Activated T-helper 2 cell treated with anti-CD3 and anti-CD28 coated beads, Interferon-gamma antibody, Interleukin-2, Interleukin-4, amounts not matched to agents 10 μg/mL and 5 μg/mL and 100 μg/mL, durations not matched to agents 14 hours and 24 hours and 36 hours (primary cell): Measurements from ENCODE around the gene OTUD1. TPM values are rescaled to one million over a fixed set of nuclear protein-coding genes. Genes with fewer than 3 reads are reported as not detected.

Experiments
- DNase-seq: peaks from one replicate; pipeline ENCODE4 v3.0.0; 2021; ENCODE audit warnings: low spot score
- H3K27ac Mint-ChIP-seq: one replicate; pipeline ENCODE4 v1.8.0; 2021; ENCODE audit warnings: mixed read lengths
- H3K27me3 Mint-ChIP-seq: one replicate; pipeline ENCODE4 v1.8.0; 2021; ENCODE audit warnings: low read depth, mixed read lengths
- H3K36me3 Mint-ChIP-seq: one replicate; pipeline ENCODE4 v1.8.0; 2021; ENCODE audit warnings: low read depth, mixed read lengths
- H3K4me1 Mint-ChIP-seq: one replicate; pipeline ENCODE4 v1.8.0; 2021; ENCODE audit warnings: low read depth, mixed read lengths
- H3K4me3 Mint-ChIP-seq: one replicate; pipeline ENCODE4 v1.8.0; 2021; ENCODE audit warnings: low read depth, mild to moderate bottlenecking, moderate library complexity, mixed read lengths
- H3K9me3 Mint-ChIP-seq: one replicate; pipeline ENCODE4 v1.8.0; 2021; ENCODE audit warnings: mixed read lengths
- intact Hi-C: fragments of 100-400 bp; cut with micrococcal nuclease; formaldehyde crosslinking; loops from one replicate; pipeline ENCODE4 v1.15.1; 2023
- total RNA-seq: library from RNA; stranded (reverse); gene quantifications from 2 replicates; pipeline ENCODE4 v1.2.3, GENCODE V29; 2022

OTUD1 gene
- total RNA-seq, 1 donor from 2014 or later: 9.7 TPM

- Mint-ChIP-seq H3K27ac (no peak overlapping the region), H3K4me3 (no peak overlapping the region), H3K27me3 (peaks cover 4% of the 10 kb centered on the region), H3K9me3 (no peaks in the 10 kb centered on the region), H3K36me3 (no peaks in the 10 kb centered on the region), H3K4me1 (peaks cover 4% of the 10 kb centered on the region)
- DNase-seq: no peak
- intact Hi-C loops: no loop called here
Observed at GRCh38 chr10:23433701-23434100, 5.2 kb upstream of the OTUD1 start.

- DNase-seq: no peak
- intact Hi-C loops: no loop called here
- Mint-ChIP-seq H3K36me3 (peaks cover 2% of the 10 kb centered on the region), H3K4me1 (peaks cover 6% of the 10 kb centered on the region), H3K4me3 (no peak overlapping the region), H3K27ac (no peak overlapping the region), H3K27me3 (peaks cover 3% of the 10 kb centered on the region), H3K9me3 (no peaks in the 10 kb centered on the region)
Observed at GRCh38 chr10:23435378-23435777, 3.5 kb upstream of the OTUD1 start.

GRCh38 chr10:23436983-23437382, 1.9 kb upstream of the OTUD1 start:
- Mint-ChIP-seq H3K9me3 (no peaks in the 10 kb centered on the region), H3K4me1 (peaks cover 19% of the 10 kb centered on the region), H3K4me3 (no peak overlapping the region), H3K27me3 (peaks cover 3% of the 10 kb centered on the region), H3K36me3 (peaks cover 15% of the 10 kb centered on the region), H3K27ac (no peak overlapping the region)
- intact Hi-C loops: no loop called here
- no peak for DNase-seq

GRCh38 chr10:23437963-23438546, 820 bp upstream of the OTUD1 start:
- DNase-seq: no peak
- Mint-ChIP-seq H3K4me1 (peaks cover 29% of the 10 kb centered on the region), H3K9me3 (no peaks in the 10 kb centered on the region), H3K27me3 (peaks cover 3% of the 10 kb centered on the region), H3K27ac (peak overlapping the region; percentile 58), H3K36me3 (peaks cover 23% of the 10 kb centered on the region), H3K4me3 (peak overlapping the region; percentile 76)
- intact Hi-C loops: loop anchor here (2.0 kb wide), 1 partner anchor 73 kb away; no protein-coding TSS in a partner anchor

- intact Hi-C loops: loop anchor here (2.0 kb wide), 1 partner anchor 75 kb away; no protein-coding TSS in a partner anchor
- DNase-seq: no peak
- H3K27me3 Mint-ChIP-seq: peaks cover 3% of the 10 kb centered on the region
- peaks cover 33% of the 10 kb centered on the region for H3K36me3 Mint-ChIP-seq
- H3K27ac Mint-ChIP-seq: no peak overlapping the region
- H3K9me3 Mint-ChIP-seq: no peaks in the 10 kb centered on the region
- H3K4me3 Mint-ChIP-seq: peak overlapping the region; percentile 26
- H3K4me1 Mint-ChIP-seq: peaks cover 35% of the 10 kb centered on the region
Observed at GRCh38 chr10:23439452-23439960, 631 bp downstream of the OTUD1 start.

- DNase-seq: peak; percentile 39
- Mint-ChIP-seq H3K4me3 (peak overlapping the region; percentile 88), H3K4me1 (peaks cover 38% of the 10 kb centered on the region), H3K27me3 (peaks cover 2% of the 10 kb centered on the region), H3K9me3 (no peaks in the 10 kb centered on the region), H3K27ac (peak overlapping the region; percentile 87), H3K36me3 (peaks cover 33% of the 10 kb centered on the region)
- intact Hi-C loops: loop anchor here (2.0 to 10.0 kb wide), 3 partner anchors 27 to 75 kb away; no protein-coding TSS in a partner anchor
Observed at GRCh38 chr10:23439961-23440889, 1.4 kb downstream of the OTUD1 start.

- intact Hi-C loops: loop anchor here (2.0 to 10.0 kb wide), 2 partner anchors 28 to 46 kb away; no protein-coding TSS in a partner anchor
- H3K4me3 Mint-ChIP-seq: peak overlapping the region; percentile 88
- peaks cover 38% of the 10 kb centered on the region for H3K36me3 Mint-ChIP-seq
- no peaks in the 10 kb centered on the region for H3K27me3 Mint-ChIP-seq
- peaks cover 44% of the 10 kb centered on the region for H3K4me1 Mint-ChIP-seq
- peak overlapping the region; percentile 87 for H3K27ac Mint-ChIP-seq
- H3K9me3 Mint-ChIP-seq: no peaks in the 10 kb centered on the region
- DNase-seq: no peak
Observed at GRCh38 chr10:23441251-23441650, 2.4 kb downstream of the OTUD1 start.

GRCh38 chr10:23442936-23443335, 4.1 kb downstream of the OTUD1 start:
- Mint-ChIP-seq H3K27ac (no peak overlapping the region), H3K4me3 (peak overlapping the region; percentile 39), H3K4me1 (peaks cover 47% of the 10 kb centered on the region), H3K36me3 (peaks cover 44% of the 10 kb centered on the region), H3K9me3 (no peaks in the 10 kb centered on the region), H3K27me3 (no peaks in the 10 kb centered on the region)
- no peak for DNase-seq
- intact Hi-C loops: loop anchor here (10.0 kb wide), 1 partner anchor 48 kb away; no protein-coding TSS in a partner anchor

- H3K27ac Mint-ChIP-seq: peak overlapping the region; percentile 42
- H3K36me3 Mint-ChIP-seq: peaks cover 40% of the 10 kb centered on the region
- peaks cover 58% of the 10 kb centered on the region for H3K4me1 Mint-ChIP-seq
- H3K9me3 Mint-ChIP-seq: no peaks in the 10 kb centered on the region
- DNase-seq: no peak
- intact Hi-C loops: loop anchor here (5.0 to 10.0 kb wide), 4 partner anchors 51 to 113 kb away; no protein-coding TSS in a partner anchor
- H3K4me3 Mint-ChIP-seq: peak overlapping the region; percentile 6
- H3K27me3 Mint-ChIP-seq: no peaks in the 10 kb centered on the region
Observed at GRCh38 chr10:23445591-23445990, 6.7 kb downstream of the OTUD1 start.

GRCh38 chr10:23448323-23448722, 9.4 kb downstream of the OTUD1 start:
- H3K27ac Mint-ChIP-seq: peak overlapping the region; percentile 31
- H3K4me3 Mint-ChIP-seq: no peak overlapping the region
- H3K4me1 Mint-ChIP-seq: peaks cover 34% of the 10 kb centered on the region
- intact Hi-C loops: loop anchor here (2.0 to 10.0 kb wide), 6 partner anchors 54 to 352 kb away; no protein-coding TSS in a partner anchor
- DNase-seq: no peak
- H3K27me3 Mint-ChIP-seq: no peaks in the 10 kb centered on the region
- no peaks in the 10 kb centered on the region for H3K9me3 Mint-ChIP-seq
- peaks cover 18% of the 10 kb centered on the region for H3K36me3 Mint-ChIP-seq

- intact Hi-C loops: loop anchor here (2.0 to 10.0 kb wide), 6 partner anchors 54 to 352 kb away; no protein-coding TSS in a partner anchor
- Mint-ChIP-seq H3K4me1 (peaks cover 33% of the 10 kb centered on the region), H3K27me3 (no peaks in the 10 kb centered on the region), H3K36me3 (peaks cover 15% of the 10 kb centered on the region), H3K27ac (peak overlapping the region; percentile 74), H3K9me3 (no peaks in the 10 kb centered on the region), H3K4me3 (no peak overlapping the region)
- DNase-seq: no peak
Observed at GRCh38 chr10:23448802-23449570, 10.1 kb downstream of the OTUD1 start.

- H3K27ac Mint-ChIP-seq: no peak overlapping the region
- H3K4me3 Mint-ChIP-seq: no peak overlapping the region
- no peaks in the 10 kb centered on the region for H3K9me3 Mint-ChIP-seq
- no peak for DNase-seq
- intact Hi-C loops: no loop called here
- peaks cover 2% of the 10 kb centered on the region for H3K36me3 Mint-ChIP-seq
- peaks cover 18% of the 10 kb centered on the region for H3K4me1 Mint-ChIP-seq
- H3K27me3 Mint-ChIP-seq: no peaks in the 10 kb centered on the region
Observed at GRCh38 chr10:23452033-23452655, 13.3 kb downstream of the OTUD1 start.
